ENCODE results near the gene VSIG10L.

Gene VSIG10L

DNA sequence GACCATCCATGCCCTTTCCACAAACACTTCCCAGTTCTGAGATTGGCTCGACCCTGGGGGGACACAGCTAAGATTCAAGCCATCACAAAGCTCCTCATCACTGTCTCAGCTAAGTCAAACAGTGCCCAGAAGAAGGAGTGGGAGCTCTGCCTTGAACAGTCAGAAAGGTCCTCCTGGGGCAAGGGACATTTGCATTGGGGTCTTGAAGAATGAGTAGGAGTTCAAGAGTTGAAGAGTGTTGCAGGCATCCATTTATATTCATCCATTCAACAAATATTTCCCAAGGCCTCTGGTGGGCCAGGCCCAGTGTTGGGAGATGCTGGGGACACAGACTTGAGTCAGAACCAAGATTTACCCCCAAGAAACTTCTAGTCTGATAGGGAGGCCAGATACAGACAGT, 24.0 kb downstream of the VSIG10L start:
- no peak for DNase-seq (ENCODE audit: low read depth, low spot score)

DNA sequence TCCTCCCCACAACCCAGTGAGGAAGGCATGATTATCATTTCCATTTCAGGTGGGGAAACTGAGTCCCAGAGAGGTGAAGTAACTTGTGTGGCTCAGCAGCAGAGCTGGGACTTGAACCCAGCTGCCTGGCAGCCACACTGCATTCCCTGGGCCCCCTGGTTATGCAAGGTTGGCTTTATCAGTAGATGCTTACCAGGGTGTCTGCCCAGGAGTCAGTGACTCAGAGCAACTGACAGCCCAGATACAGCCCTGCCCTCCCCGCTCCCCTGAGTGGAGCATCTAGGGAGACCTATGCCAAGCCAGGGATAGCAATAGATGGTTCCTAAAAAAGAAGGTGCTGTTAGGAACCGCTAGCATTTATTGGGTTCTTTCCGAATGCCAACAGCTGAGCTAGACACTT, 24.6 kb downstream of the VSIG10L start:
- DNase-seq (ENCODE audit: low read depth, low spot score) = no peak

DNA sequence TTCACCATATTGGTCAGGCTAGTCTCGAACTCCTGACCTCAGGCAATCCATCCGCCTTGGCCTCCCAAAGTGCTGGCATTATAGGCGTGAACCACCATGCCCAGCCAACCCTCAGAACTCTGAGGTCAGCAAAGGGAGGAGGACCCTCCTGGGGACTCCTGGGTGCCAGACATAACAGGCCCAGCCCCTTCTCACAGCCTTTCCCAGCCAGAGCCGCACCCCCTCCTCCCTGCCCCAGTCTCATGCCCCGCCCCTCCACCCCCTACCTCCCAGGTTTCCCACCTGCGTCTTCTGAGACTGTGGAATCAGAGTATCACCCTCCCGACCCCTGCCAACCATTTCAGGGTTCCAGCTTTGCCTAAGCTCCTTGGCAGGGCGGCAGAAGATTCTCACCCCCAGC, 25.3 kb downstream of the VSIG10L start:
- no peak for DNase-seq (ENCODE audit: low read depth, low spot score)

DNA sequence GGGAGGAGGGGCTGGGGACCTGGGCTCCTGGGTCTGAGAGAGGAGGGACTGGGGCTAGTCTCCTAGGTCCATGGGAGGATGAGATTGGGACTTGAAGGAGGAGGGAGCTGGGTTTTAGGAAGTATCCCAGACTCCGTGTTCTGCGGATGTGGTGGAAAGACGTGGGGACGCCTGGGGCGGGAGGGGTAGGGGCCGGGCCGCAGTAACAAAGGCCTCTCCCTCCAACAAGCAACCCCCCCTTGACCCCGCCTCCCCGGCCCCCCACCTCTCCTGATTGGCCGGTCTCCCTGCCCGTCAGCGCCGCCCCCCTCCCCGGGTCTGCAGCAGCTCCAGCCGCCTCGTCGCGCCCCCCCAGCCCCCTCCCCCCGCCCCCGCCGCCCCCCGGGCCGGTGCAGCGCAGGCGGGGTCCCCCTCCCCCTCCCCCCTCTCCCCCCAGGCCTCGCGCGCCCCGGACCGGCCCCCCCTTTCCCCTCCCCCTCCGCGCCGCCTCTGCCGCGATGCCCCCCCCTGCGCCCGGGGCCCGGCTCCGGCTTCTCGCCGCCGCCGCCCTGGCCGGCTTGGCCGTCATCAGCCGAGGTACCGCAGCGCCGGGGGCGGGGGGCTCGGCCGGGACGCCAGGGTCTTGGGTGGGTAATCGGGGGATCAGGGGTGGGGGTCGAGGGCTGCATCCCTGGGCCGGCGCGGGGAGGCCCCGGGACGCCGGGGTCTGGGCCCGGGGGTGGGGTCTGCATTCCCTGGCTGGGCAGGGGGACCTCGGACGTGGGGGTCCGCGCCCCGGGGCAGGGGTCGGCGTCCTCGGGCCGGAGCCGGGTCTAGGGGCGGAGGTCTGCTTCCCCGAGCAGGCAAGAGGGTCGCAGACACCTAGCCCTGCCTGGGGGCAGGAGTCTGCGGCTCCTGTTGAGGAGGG, 30.3 kb downstream of the VSIG10L start, which contains the start of gene IGLON5:
Gene IGLON5 (plus strand): TSS at position 294 of the 907 bp plus-strand sequence. CDS start 204 bp downstream, at position 498.
- no peak for DNase-seq (ENCODE audit: low read depth, low spot score)

DNA sequence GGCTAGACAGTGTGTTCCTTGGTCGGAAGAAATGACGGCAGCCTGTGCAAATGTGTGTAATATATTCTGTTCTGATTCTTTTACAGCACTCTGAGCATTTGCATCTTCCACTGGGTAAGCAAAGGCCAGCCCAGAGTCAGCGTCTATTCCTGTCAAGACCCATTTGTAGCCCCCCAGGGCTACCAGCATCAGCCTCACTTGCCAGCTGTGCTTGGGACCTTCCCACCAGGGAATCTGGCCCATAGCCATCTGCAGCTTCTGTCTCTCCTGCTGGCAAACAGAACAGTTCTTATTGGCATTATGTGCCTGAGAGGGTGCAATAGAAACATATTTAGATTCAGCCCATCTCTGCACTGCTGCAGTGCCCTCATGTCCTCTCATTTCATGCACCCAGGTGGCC, 36.5 kb downstream of the VSIG10L start:
- no peak for DNase-seq (ENCODE audit: low read depth, low spot score)

DNA sequence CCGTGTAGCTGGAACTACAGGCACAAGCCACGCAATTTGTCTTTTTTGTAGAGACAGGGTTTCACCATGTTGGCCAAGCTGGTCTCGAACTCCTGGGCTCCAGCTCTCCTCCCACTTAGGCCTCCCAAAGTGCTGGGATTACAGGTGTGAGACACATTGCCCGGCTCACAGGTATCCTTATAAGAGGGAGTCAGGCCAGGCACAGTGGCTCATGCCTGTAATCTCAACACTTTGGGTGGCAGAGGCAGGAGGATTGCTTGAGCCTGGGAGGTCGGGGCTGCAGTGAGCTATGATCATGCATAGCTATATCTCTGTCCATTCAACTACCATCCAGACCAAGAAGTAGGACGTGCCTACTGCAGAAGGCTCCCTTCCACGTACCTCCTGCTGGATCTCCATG, 40.7 kb downstream of the VSIG10L start:
- no peak for DNase-seq (ENCODE audit: low read depth, low spot score)

DNA sequence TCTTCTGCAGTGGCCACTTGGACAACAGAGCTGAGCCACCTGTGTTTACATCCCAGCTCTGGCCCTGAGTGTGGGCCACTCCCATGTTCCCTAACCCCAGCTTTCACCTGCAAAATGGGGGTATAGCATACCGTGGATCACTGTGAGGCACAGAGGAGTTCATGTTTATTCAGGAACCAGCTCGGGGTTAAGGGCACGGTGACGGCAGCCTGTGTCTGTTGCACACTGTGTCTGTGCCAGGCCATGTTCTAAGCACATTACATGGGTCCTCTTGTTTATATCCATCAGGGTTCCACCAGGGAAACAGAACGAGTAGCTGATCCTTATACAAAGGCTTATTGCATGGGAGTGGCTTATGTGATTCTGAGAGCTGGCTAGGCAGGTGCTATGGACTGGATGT, 44.5 kb downstream of the VSIG10L start:
- DNase-seq (ENCODE audit: low read depth, low spot score) = no peak

DNA sequence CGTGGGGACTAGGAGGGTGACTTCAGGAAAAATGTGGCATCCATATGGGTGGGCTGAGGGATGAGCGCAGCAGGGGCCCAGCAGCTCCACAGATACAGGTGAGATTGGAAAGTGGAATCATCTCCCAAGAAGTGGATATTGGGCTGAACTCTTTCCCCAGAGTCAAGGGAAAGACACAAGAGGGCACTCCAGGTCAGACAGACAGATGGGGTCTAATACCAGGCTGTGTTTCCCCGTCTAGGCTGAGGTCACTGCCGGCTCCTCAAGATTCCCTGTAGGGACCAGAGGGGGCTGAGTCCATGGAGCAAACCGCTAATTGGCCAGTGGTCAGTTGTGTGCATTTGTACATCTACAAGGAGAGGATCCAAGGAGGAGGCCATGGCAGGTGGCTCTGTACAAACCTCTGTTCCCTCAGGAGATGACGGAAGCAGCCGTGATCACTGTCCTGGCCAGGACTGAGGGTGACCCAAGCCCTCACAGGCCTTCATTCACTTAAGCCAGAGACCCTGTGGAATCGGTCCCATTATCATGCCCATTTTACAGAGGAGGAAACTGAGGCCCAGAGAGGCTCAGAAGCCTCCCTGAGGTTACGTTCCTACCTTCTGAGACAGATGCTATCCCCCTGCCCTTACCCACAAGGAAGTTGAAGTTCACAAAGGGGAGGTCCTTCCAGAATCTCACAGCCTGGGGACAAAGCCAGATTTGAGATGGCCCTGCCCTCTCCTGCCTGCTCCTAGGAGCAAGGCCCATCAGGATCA, 45.4 kb downstream of the VSIG10L start:
- no peak for DNase-seq (ENCODE audit: low read depth, low spot score)

DNA sequence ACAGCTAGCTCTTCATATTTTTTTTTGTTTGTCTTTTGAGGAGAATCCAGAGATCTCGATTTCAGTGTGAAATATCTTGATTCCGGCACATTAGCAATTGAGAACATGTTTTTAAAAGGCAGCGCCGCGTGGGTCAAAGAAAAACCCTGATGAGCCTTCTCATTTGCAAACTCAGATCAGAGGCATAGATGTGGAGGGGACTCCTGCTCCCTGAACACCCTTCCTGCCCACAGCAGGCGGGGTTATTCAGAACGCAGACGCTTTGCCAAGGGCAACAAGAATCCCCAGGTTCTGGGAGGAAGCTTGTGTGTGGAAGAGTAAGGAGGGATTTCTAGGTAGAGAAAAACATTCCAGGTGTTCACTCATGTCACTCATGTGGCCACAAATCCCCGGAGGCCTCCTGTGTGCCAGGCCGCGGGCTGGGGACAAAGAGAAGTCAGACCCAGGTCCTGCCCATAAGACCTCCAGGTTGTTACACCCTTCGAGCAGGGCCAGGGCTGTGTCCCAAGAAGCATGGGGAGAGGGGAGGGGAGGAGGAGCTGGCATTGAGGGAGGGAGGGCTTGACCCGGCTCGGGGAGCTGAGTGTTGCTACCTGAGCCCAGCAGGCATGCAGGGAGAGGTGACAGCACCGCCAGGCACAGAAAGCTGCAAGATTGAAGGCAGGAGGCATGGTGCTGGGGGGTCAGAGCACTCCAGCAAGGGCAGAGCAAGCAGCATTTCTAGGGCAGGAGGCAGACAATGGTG, 46.4 kb downstream of the VSIG10L start:
- DNase-seq (ENCODE audit: low read depth, low spot score) = no peak

DNA sequence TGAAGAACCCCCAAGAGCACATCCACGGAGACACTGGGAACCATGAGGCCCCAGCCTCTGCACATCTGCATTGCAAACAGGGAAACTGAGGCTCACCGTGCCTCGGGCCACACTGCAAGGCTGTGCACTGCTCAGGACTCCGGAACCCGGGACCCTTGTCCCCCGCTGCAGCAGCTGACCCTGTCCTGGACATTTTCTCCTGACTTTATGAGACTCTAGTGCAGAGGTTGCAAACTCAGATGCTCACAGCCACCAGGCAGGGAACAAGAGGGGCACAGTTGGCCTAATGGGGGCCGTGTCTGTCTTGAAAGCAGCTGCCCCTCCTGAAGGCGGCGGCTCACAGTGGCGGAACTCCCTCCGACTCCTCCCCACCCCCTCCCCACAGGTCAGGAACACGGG, 47.0 kb downstream of the VSIG10L start:
- DNase-seq (ENCODE audit: low read depth, low spot score) = no peak

DNA sequence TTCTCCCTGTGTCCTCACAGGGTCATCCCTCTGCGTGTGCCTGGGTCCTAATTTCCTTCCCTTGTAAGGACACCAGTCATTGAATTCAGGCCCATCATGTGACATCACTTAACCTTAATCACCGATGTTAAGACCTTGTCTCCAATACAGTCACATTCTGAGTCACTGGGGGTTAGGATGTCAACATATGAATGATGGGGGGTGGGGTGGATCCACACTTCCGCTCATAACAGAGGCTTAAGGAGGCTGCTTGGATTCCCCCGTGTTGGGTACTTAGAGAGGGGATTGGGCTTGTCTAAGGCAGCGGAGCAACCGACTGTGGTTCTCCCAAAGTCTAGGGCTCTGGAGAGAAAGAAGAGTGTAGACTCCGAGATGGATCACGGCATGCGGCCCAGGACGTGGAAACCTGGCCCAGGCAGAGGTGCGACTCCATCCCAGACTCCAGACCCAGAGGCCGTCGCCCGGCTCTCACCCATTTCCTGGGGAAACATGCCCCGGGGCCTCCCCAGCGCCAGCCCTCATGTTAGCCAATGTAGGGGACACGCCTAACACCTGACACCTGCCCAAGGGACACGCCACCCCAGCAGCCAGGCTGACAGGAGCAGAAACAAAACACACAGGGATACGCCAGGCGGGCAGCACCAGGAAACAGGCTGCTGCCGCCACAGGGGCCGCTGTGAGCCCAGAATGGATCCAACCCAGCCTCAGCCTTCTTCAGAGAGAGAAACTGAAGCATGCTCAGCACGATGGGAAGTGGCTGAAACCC, 47.5 kb downstream of the VSIG10L start:
- DNase-seq (ENCODE audit: low read depth, low spot score) = no peak

DNA sequence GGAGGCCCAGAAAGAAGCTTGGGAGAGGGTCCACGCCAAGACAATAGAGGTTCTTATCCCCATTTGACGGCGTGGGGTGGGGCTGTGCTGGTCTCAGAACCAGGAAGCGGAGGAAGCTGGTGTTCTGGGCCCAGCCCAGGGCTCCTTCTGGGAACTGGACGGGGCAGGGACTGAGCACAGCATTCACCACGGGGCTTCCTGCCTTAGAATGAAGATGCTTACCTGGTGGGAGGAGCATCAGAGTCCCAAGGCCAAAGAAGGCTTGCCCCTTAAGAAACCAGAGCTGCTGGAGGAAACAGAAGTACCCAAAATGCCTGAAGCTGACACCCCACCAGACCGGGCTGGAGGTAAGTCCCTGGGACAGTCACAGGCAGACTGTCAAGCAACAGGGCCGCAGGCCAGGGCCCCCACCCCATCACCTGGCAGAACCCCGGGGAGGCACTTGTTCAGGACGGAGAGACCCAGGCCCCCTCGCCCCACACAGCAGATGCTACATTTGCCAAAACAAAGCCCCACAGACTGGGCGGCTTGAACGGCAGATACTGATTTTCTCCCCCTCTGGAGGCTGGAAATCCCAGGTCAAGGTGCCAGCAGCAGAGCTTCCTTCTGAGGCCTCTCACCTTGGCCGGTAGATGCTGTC, 48.2 kb downstream of the VSIG10L start:
- no peak for DNase-seq (ENCODE audit: low read depth, low spot score)

DNA sequence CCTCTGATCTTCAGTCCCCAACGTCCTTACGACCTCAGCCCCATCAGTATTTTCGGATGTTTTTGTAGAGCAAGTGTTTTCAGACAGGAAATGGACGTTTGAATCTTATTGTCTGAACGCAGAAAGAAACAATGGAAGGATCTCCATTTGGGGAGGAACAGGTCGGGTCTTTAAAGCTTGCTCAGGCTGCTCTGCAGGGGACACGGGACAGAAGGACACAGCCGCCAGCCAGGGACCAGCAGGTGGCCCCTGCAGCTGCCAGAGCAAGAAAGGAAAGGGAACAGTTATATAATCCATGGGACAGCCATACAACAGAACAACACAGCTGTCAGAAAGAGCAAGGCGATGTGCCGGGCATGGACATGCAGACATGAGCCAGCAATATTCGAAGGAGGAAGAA, 49.0 kb downstream of the VSIG10L start:
- DNase-seq (ENCODE audit: low read depth, low spot score) = no peak

DNA sequence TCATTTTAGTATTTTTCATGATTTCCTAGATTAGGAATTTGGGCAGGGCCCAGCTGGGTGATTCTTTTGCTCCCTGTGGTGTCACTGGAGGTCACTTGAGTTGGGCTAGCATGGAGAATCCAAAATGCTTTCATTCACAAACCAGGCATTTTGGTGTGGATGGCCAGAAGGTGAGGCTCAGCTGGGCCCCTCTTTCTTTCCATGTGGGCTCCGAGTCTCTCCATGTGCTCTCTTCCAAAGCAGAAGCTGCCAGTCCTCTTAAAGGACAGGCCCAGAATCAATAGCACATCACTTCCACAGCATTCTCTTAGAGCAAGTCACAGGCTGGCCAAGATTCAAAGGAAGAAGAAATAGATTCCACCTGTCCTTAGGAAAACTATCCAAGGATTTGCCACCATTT, 52.3 kb downstream of the VSIG10L start:
- DNase-seq (ENCODE audit: low read depth, low spot score) = no peak

DNA sequence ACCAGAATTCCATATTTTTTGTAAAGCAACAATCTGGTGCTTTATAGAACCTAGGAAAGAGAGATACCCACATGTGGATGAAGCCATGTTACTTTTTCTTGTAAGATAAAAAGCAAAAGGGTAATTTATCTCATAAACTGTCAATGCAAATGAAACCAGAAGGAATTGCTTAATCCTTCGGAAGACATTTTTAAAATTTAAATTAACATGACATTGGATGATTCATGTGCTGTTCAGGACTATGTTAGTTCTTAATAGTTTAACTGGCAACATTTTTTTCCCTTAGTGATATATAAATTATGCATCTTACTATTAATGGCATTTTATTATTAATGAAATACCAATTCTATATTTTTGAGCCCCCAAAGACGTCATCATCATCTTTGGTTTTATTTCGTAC, 56.3 kb downstream of the VSIG10L start:
- no peak for DNase-seq (ENCODE audit: low read depth, low spot score)

DNA sequence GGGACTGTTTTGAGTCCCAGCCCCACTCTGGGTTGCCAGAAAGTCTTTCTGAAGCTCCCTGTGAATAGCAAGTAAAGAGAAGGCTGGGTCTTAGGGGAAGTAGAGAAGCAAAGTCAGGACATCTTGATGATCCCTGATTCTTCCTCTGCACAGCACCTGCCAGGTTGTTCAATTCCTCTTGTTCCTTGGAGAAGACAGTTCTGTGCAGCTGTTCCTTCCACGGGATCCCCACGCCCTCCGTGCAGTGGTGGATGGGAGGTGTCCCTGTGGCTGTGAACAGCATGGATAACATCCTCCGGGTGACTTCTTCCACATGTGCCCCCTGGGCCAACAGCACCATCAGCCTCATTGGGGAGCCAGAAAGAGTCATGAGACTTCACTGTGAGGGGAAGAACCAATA, 59.6 kb downstream of the VSIG10L start:
- DNase-seq (ENCODE audit: low read depth, low spot score) = no peak
